ENCODE measurements around the gene MTHFR. TPM values are rescaled to one million over a fixed set of nuclear protein-coding genes. Genes with fewer than 3 reads are reported as not detected.

Gene MTHFR
- total RNA-seq, 1 donor from 2014 or later: 27.2 TPM

DNA sequence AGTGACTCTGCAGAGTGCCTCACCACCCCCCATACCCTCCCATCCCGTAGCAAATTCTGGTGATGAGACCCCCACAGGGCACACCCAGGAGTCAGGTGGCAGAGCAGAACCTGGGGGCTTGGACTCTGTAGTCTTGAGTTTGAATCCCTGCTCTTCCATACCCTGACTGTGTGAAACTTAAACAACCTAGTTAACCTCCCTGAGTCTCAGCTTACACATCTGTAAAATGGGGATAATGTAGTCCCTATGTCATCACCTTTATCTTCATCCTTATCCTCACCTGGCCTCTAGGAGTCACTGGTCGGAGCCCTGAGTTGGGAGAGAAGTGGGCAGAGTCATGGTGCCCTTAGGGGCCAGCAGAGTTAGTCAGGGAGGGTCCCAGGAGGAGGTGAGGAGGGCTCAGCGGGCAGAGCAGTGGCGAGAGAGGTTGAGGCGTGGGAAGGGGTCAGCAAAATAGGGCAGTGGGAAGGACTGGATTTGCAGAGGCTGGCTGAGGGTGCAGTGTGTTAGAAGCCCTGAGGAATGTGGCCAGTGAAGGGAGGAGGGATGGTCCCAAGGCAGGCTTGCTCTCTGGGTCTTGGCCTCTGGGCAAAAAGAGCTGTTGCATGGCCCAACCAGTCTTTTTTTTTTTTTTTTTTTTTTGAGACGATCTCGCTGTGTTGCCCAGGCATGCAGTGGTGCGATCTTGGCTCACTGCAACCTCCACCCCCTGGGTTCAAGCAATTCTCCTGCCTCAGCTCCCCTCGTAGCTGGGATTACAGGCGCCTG, 25.2 kb downstream of the MTHFR start:
- H3K27me3 Mint-ChIP-seq (ENCODE audit: unreplicated experiment): peaks cover 7% of the 10 kb centered on the region
- H3K27ac Mint-ChIP-seq (ENCODE audit: unreplicated experiment): no peak overlapping the region
- H3K4me1 Mint-ChIP-seq (ENCODE audit: unreplicated experiment): no peaks in the 10 kb centered on the region
- DNase-seq (ENCODE audit: low spot score): no peak
- H3K4me3 Mint-ChIP-seq (ENCODE audit: unreplicated experiment): no peak overlapping the region
- TF ChIP-seq, protein P1, sequence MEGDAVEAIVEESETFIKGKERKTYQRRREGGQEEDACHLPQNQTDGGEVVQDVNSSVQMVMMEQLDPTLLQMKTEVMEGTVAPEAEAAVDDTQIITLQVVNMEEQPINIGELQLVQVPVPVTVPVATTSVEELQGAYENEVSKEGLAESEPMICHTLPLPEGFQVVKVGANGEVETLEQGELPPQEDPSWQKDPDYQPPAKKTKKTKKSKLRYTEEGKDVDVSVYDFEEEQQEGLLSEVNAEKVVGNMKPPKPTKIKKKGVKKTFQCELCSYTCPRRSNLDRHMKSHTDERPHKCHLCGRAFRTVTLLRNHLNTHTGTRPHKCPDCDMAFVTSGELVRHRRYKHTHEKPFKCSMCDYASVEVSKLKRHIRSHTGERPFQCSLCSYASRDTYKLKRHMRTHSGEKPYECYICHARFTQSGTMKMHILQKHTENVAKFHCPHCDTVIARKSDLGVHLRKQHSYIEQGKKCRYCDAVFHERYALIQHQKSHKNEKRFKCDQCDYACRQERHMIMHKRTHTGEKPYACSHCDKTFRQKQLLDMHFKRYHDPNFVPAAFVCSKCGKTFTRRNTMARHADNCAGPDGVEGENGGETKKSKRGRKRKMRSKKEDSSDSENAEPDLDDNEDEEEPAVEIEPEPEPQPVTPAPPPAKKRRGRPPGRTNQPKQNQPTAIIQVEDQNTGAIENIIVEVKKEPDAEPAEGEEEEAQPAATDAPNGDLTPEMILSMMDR (IDR thresholded peaks at IDR 0.05; ENCODE audit: unreplicated experiment): no peak
- H3K9me3 Mint-ChIP-seq (ENCODE audit: unreplicated experiment): no peaks in the 10 kb centered on the region
- no peaks in the 10 kb centered on the region for H3K36me3 Mint-ChIP-seq (ENCODE audit: low read depth, unreplicated experiment)

- H3K9me3 Mint-ChIP-seq (ENCODE audit: unreplicated experiment): no peaks in the 10 kb centered on the region
- no peaks in the 10 kb centered on the region for H3K36me3 Mint-ChIP-seq (ENCODE audit: low read depth, unreplicated experiment)
- no peak overlapping the region for H3K4me3 Mint-ChIP-seq (ENCODE audit: unreplicated experiment)
- H3K4me1 Mint-ChIP-seq (ENCODE audit: unreplicated experiment): no peaks in the 10 kb centered on the region
- TF ChIP-seq, protein P1 (IDR thresholded peaks at IDR 0.05; ENCODE audit: unreplicated experiment): no peak
- peaks cover 7% of the 10 kb centered on the region for H3K27me3 Mint-ChIP-seq (ENCODE audit: unreplicated experiment)
- DNase-seq (ENCODE audit: low spot score): no peak
- H3K27ac Mint-ChIP-seq (ENCODE audit: unreplicated experiment): no peak overlapping the region
These were observed 25.9 kb downstream of the MTHFR start for GRCh38 chr1:11779715-11780379.

DNA sequence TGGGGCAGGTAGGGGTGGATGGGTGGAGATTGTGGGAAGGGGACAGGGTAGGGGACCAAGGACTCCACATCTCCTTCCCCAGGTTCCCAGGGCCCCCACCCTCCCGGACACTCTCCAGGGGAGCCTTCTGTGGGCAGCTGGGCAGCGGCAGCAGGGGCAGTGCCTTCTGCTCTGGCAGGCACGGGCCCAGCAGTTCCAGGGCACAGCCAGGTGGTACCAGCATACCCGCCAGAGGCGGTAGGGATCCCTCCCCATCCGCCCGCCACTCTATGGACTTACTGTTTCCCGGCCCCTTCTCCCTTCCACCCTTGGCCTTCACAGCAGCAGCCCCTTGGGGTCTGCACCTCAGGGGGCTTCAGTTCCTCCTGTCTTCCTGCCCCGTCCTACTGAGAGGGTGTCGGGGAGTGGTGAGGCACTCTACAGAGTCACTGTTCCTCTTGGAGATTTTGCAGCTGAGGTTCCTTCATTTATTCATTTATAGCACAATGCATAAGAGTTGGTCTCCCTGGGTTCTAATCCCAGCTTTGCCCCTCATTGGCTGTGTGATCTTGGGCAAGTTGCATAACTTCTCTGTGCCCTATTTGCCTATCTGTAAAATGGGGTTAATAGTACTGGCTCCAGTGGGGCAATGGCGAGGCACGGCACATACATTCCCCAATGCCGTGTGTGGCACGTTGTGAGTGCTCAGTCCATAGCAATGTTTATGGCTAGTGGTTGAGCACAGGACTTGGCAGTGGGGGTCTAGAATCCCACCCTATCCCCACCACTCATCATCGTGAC, 26.7 kb downstream of the MTHFR start:
- Mint-ChIP-seq H3K4me3 (ENCODE audit: unreplicated experiment) (no peak overlapping the region), H3K9me3 (ENCODE audit: unreplicated experiment) (no peaks in the 10 kb centered on the region), H3K36me3 (ENCODE audit: low read depth, unreplicated experiment) (no peaks in the 10 kb centered on the region), H3K27ac (ENCODE audit: unreplicated experiment) (no peak overlapping the region), H3K27me3 (ENCODE audit: unreplicated experiment) (peaks cover 7% of the 10 kb centered on the region), H3K4me1 (ENCODE audit: unreplicated experiment) (no peaks in the 10 kb centered on the region)
- DNase-seq (ENCODE audit: low spot score): no peak
- TF ChIP-seq, protein P1 (IDR thresholded peaks at IDR 0.05; ENCODE audit: unreplicated experiment): no peak

GRCh38 chr1:11778336-11778735, 27.4 kb downstream of the MTHFR start:
- Mint-ChIP-seq H3K4me3 (ENCODE audit: unreplicated experiment) (no peak overlapping the region), H3K4me1 (ENCODE audit: unreplicated experiment) (no peaks in the 10 kb centered on the region), H3K36me3 (ENCODE audit: low read depth, unreplicated experiment) (no peaks in the 10 kb centered on the region), H3K9me3 (ENCODE audit: unreplicated experiment) (no peaks in the 10 kb centered on the region), H3K27ac (ENCODE audit: unreplicated experiment) (no peak overlapping the region), H3K27me3 (ENCODE audit: unreplicated experiment) (peaks cover 7% of the 10 kb centered on the region)
- TF ChIP-seq, protein P1 (IDR thresholded peaks at IDR 0.05; ENCODE audit: unreplicated experiment): no peak
- DNase-seq (ENCODE audit: low spot score): no peak
